ENCODE measurements around the gene PLA2G1B. TPM values are rescaled to one million over a fixed set of nuclear protein-coding genes. Genes with fewer than 3 reads are reported as not detected.
"Not testable (repeated sequence)": the region's sequence is repeated elsewhere in the genome, so short reads cannot be mapped to it uniquely, and the experiment has no call there.

The PLA2G1B gene
- total RNA-seq, 2 donors from 2014 or later = 6,971 to 11,984 TPM

GRCh38 chr12:120339256-120339655 is 11.7 kb upstream of the PLA2G1B start:
- DNase-seq (no peak), ATAC-seq (no peak)
- TF ChIP-seq POLR2A (IDR thresholded peaks at IDR 0.05) (no peak), CTCF (IDR thresholded peaks at IDR 0.05) (no peak)
- no peaks in the 10 kb centered on the region for H3K36me3 ChIP-seq (replicated peaks in 1 of 2; ENCODE audit: insufficient read depth in 1 of 2, low read depth in 2 of 2)
- no peak overlapping the region for H3K27ac ChIP-seq
- no peaks in the 10 kb centered on the region for H3K9me3 ChIP-seq
- 90 to 96% methylated on average over 4 of the region's 4 CpGs for WGBS, 2 donors
- H3K4me3 ChIP-seq = no peak overlapping the region
- H3K27me3 ChIP-seq = no peaks in the 10 kb centered on the region
- no peaks in the 10 kb centered on the region for H3K4me1 ChIP-seq
- intact Hi-C loops (cut with DNase I) = no loop called here

GRCh38 chr12:120337730-120338129 is 10.2 kb upstream of the PLA2G1B start:
- Histone ChIP-seq H3K4me1 (peaks cover 11% of the 10 kb centered on the region), H3K36me3 (replicated peaks in 1 of 2; ENCODE audit: insufficient read depth in 1 of 2, low read depth in 2 of 2) (no peaks in the 10 kb centered on the region), H3K27ac (no peak overlapping the region), H3K27me3 (no peaks in the 10 kb centered on the region), H3K9me3 (no peaks in the 10 kb centered on the region), H3K4me3 (no peak overlapping the region)
- intact Hi-C loops (cut with DNase I) = no loop called here
- WGBS, 2 donors = 89 to 93% methylated on average over 2 of the region's 2 CpGs
- ATAC-seq (no peak), DNase-seq (no peak)
- TF ChIP-seq CTCF (IDR thresholded peaks at IDR 0.05) = no peak

GRCh38 chr12:120336392-120336791 is 8.8 kb upstream of the PLA2G1B start:
- H3K4me3 ChIP-seq; H3K27ac ChIP-seq; H3K27me3 ChIP-seq; ATAC-seq; intact Hi-C loops (cut with DNase I); H3K9me3 ChIP-seq; H3K36me3 ChIP-seq (replicated peaks in 1 of 2; ENCODE audit: insufficient read depth in 1 of 2, low read depth in 2 of 2); DNase-seq: not testable (repeated sequence)
- H3K4me1 ChIP-seq = peaks cover 25% of the 10 kb centered on the region
- 95 to 96% methylated on average over 2 of the region's 2 CpGs for WGBS, 2 donors

- intact Hi-C loops (cut with DNase I); H3K36me3 ChIP-seq (replicated peaks in 1 of 2; ENCODE audit: insufficient read depth in 1 of 2, low read depth in 2 of 2); ATAC-seq; H3K9me3 ChIP-seq; H3K4me3 ChIP-seq; H3K27me3 ChIP-seq: not testable (repeated sequence)
- TF ChIP-seq CTCF (IDR thresholded peaks at IDR 0.05) = peak; percentile 45 to 83 (median 78)
- 9 to 19% methylated on average over 11 to 12 of the region's 12 CpGs for WGBS, 2 donors
- Histone ChIP-seq H3K27ac (peak overlapping the region in 1 of 4 donors; percentile 15), H3K4me1 (peaks cover 33% of the 10 kb centered on the region)
- DNase-seq = peak; percentile 86 to 93 (median 88)
These were observed 7.9 kb upstream of the PLA2G1B start for GRCh38 chr12:120335447-120335846.

GRCh38 chr12:120332523-120332922 is 4.9 kb upstream of the PLA2G1B start:
- DNase-seq (peak; percentile 84 to 93 (median 90)), ATAC-seq (peak; percentile 79)
- TF ChIP-seq POLR2A (IDR thresholded peaks at IDR 0.05) = peak in 2 of 3 donors; percentile 61 to 63
- peak in 1 of 7 experiments; percentile 5 for TF ChIP-seq CTCF (IDR thresholded peaks at IDR 0.05)
- Histone ChIP-seq H3K27ac (peak overlapping the region; percentile 95 to 98 (median 96)), H3K36me3 (replicated peaks in 1 of 2; ENCODE audit: insufficient read depth in 1 of 2, low read depth in 2 of 2) (no peaks in the 10 kb centered on the region), H3K4me3 (no peak overlapping the region), H3K9me3 (no peaks in the 10 kb centered on the region), H3K4me1 (peaks cover 60% of the 10 kb centered on the region), H3K27me3 (no peaks in the 10 kb centered on the region)
- 23 to 32% methylated on average over 6 to 7 of the region's 7 CpGs for WGBS, 2 donors
- intact Hi-C loops (cut with DNase I) = no loop called here

All from body of pancreas (tissue), 4 donors.